K562 (cell line): ENCODE results near the gene ZC3H7B. TPM values are rescaled to one million over a fixed set of nuclear protein-coding genes. Genes with fewer than 3 reads are reported as not detected.
A peak's percentile ranks its signal among the peaks of the same experiment; 100 is the strongest.

ENCODE experiments used
- ATAC-seq: fragments of 200-7000 bp; cut with Tn5 transposase; 3 replicates; pipeline ENCODE4 v1.9.1; 2020; ENCODE audit warnings: moderate library complexity
- Bru-seq: library from RNA; stranded (reverse); fragments of 400-500 nt; gene quantifications from one replicate; lab custom pipeline; 2021; lab: Mats Ljungman, UMichigan
- BruChase-seq, 2 experiments: library from RNA; stranded (reverse); fragments of 400-500 nt; gene quantifications; one replicate each; lab custom pipeline; 2021; lab: Mats Ljungman, UMichigan
- BruUV-seq: library from RNA; stranded (reverse); fragments of 400-500 nt; replicated peaks from 2 replicates; lab custom pipeline; 2021; lab: Mats Ljungman, UMichigan
- CTCF ChIA-PET: fragments of 300-600 bp; formaldehyde crosslinking; extraction: SDS; loops from one replicate; lab custom pipeline; 2021; ENCODE audit warnings: low intra/inter-chr PET ratio; lab: Yijun Ruan, JAX
- POLR2A ChIA-PET: fragments of 300-600, 350-650 bp; sonication (Branson Sonifier 250); formaldehyde crosslinking; extraction: SDS; loops from one replicate; lab custom pipeline; 2021; ENCODE audit warnings: antibody characterized with exemption, inconsistent platforms; lab: Yijun Ruan, JAX
- DNase-seq, 4 experiments: peaks; one replicate each; pipeline versions ENCODE4 v3.0.0 to v3.0.0-alpha.2; 2011 to 2018; ENCODE audit warnings: low spot score in 3 of 4, mixed read lengths in 3 of 4; ENCODE audit errors: extremely low read depth in 1 of 4
- FAIRE-seq: peaks from 2 replicates; lab custom pipeline; 2011; peaks lifted over from hg19 to GRCh38; lab: Jason Lieb, UNC
- H2AFZ ChIP-seq: 2 replicates; pipeline ENCODE4 v1.6.0; 2011; ENCODE audit warnings: low read depth, low read length, control low read depth, inconsistent platforms
- H3K27ac ChIP-seq: fragments of 200-600 bp; 3 replicates; pipeline ENCODE4 v1.8.0; 2011; ENCODE audit warnings: low read depth, mild to moderate bottlenecking, control low read depth, inconsistent platforms, low read length, moderate library complexity, mixed read lengths; ENCODE audit errors: extremely low read depth
- H3K27me3 ChIP-seq, 2 experiments: fragments of 300-600 bp in 1 of 2; 2 replicates in 1 of 2; 3 replicates in 1 of 2; pipeline versions ENCODE4 v1.6.0 to v1.8.0; 2011; ENCODE audit warnings: inconsistent platforms in 2 of 2, low read length in 2 of 2, mild to moderate bottlenecking in 1 of 2, mixed read lengths in 1 of 2, moderate library complexity in 1 of 2; ENCODE audit not compliant: control insufficient read depth in 2 of 2, insufficient read depth in 2 of 2
- H3K36me3 ChIP-seq: fragments of 300-600 bp; 3 replicates; pipeline ENCODE4 v1.8.0; 2011; ENCODE audit warnings: mild to moderate bottlenecking, low read length, inconsistent platforms; ENCODE audit not compliant: control insufficient read depth, insufficient read depth
- H3K4me1 ChIP-seq, 2 experiments: fragments of 200-600 bp in 1 of 2; replicated peaks in 1 of 2; 2 replicates in 1 of 2; 3 replicates in 1 of 2; pipeline versions ENCODE4 v1.5.1 to v1.8.0; 2011; ENCODE audit warnings: inconsistent platforms in 2 of 2, low read length in 2 of 2, mild to moderate bottlenecking in 1 of 2, mixed read lengths in 1 of 2, moderate library complexity in 1 of 2; ENCODE audit not compliant: control insufficient read depth in 2 of 2, insufficient read depth in 2 of 2
- H3K4me2 ChIP-seq: 2 replicates; pipeline ENCODE4 v1.6.1; 2011; ENCODE audit warnings: low read length, control low read depth, inconsistent platforms, mixed read lengths; ENCODE audit not compliant: insufficient read depth
- H3K4me3 ChIP-seq: fragments of 200-600 bp; sonication (generic), shearing (Covaris generic); 2 replicates; pipeline ENCODE4 v1.5.1; 2016; ENCODE audit warnings: control low read depth, inconsistent platforms
- H3K79me2 ChIP-seq: fragments of 200-600 bp; 3 replicates; pipeline ENCODE4 v1.8.0; 2011; ENCODE audit warnings: low read length, inconsistent platforms; ENCODE audit not compliant: control insufficient read depth, insufficient read depth
- H3K9ac ChIP-seq, 2 experiments: 2 replicates each; pipeline versions ENCODE4 v1.6.0 to v1.6.1; 2011; ENCODE audit warnings: low read depth in 2 of 2, low read length in 2 of 2, control low read depth in 1 of 2, inconsistent platforms in 1 of 2, mild to moderate bottlenecking in 1 of 2, mixed read lengths in 1 of 2; ENCODE audit not compliant: insufficient read depth in 1 of 2
- H3K9me1 ChIP-seq: one replicate; pipeline ENCODE4 v1.6.0; 2011; ENCODE audit warnings: inconsistent platforms, mild to moderate bottlenecking, low read length, moderate library complexity; ENCODE audit not compliant: control insufficient read depth, insufficient read depth
- H3K9me3 ChIP-seq: replicated peaks from 2 replicates; pipeline ENCODE4 v1.5.1; 2011; ENCODE audit warnings: low read depth, low read length, inconsistent platforms; ENCODE audit not compliant: control insufficient read depth, insufficient read depth
- H4K20me1 ChIP-seq: replicated peaks from 2 replicates; pipeline ENCODE4 v1.6.1; 2011; ENCODE audit warnings: low read length, inconsistent platforms, mixed read lengths; ENCODE audit not compliant: control insufficient read depth, insufficient read depth
- ADNP ChIP-seq: fragments of 200-800 bp; sonication (Bioruptor generic); IDR thresholded peaks from 2 replicates; pipeline ENCODE4 v1.6.1; 2016; ENCODE audit warnings: missing genetic modification characterization, missing compliant biosample characterization
- C11orf30 ChIP-seq: fragments of 450-650 bp; IDR thresholded peaks from 2 replicates; pipeline ENCODE4 v1.6.1; 2016; ENCODE audit warnings: low read depth, mild to moderate bottlenecking
- KAT8 ChIP-seq: fragments of 450-650 bp; IDR thresholded peaks from 2 replicates; pipeline ENCODE4 v1.6.1; 2016; ENCODE audit warnings: low read depth, mild to moderate bottlenecking
- NUFIP1 ChIP-seq: fragments of 450-650 bp; IDR thresholded peaks from 2 replicates; pipeline ENCODE4 v1.6.1; 2018; ENCODE audit not compliant: partially characterized antibody
- RB1 ChIP-seq: fragments of 450-650 bp; IDR thresholded peaks from 2 replicates; pipeline ENCODE4 v1.6.1; 2017; ENCODE audit warnings: low read depth, mild to moderate bottlenecking
- RBFOX2 ChIP-seq: fragments of 200-400 bp; formaldehyde crosslinking; IDR thresholded peaks from 2 replicates; pipeline ENCODE4 v1.6.1; 2017; ENCODE audit warnings: low read depth, mild to moderate bottlenecking, low read length, moderate library complexity
- RFX7 ChIP-seq: fragments of 250-450 bp; sonication (Bioruptor Pico); IDR thresholded peaks from 2 replicates; pipeline ENCODE4 v1.5.1; 2021; ENCODE audit warnings: mild to moderate bottlenecking
- ZBTB7A ChIP-seq: IDR thresholded peaks from 2 replicates; pipeline ENCODE4 v1.6.1; 2011; ENCODE audit warnings: low read depth, mild to moderate bottlenecking, low read length, moderate library complexity, borderline replicate concordance; ENCODE audit not compliant: control insufficient read depth
- ZNF41 ChIP-seq: fragments of 250-450 bp; sonication (Bioruptor Pico); conservative IDR thresholded peaks from 2 replicates; pipeline ENCODE4 v1.4.0; 2020; ENCODE audit warnings: mild to moderate bottlenecking
- ZNF551 ChIP-seq: fragments of 250-450 bp; sonication (Bioruptor Pico); IDR thresholded peaks from 2 replicates; pipeline ENCODE4 v1.5.0; 2021; ENCODE audit warnings: mild to moderate bottlenecking, moderate library complexity
- WGBS: fragments of 100-300 bp; shearing (Covaris generic); methylation state at CpG from one replicate; pipeline ENCODE4 v1.1.6; 2016; ENCODE audit warnings: low coverage, mixed read lengths; ENCODE audit not compliant: insufficient coverage; ENCODE audit errors: missing lambda C conversion rate; 5-methylcytosine and 5-hydroxymethylcytosine counted together
- in situ Hi-C: fragments of 300-500 bp; cut with MboI; formaldehyde crosslinking; loops from 4 replicates; pipeline ENCODE4 v1.15.0; 2018; ENCODE audit warnings: inconsistent platforms, mixed read lengths
- intact Hi-C: fragments of 100-400 bp; cut with micrococcal nuclease; formaldehyde crosslinking; loops from 2 replicates; pipeline ENCODE4 v1.14.2; 2022
- long read RNA-seq, 3 experiments: library from polyadenylated mRNA in 2 of 3; library from RNA in 1 of 3; unstranded in 2 of 3; stranded (forward) in 1 of 3; transcript quantifications; one replicate each; pipeline ENCODE4 v2.0.0, GENCODE V29; 2019 to 2022
- polyA minus RNA-seq, 3 experiments: library from RNA; depleted of rRNA, polyadenylated mRNA; stranded (reverse); fragments of >200 nt; gene quantifications; 2 replicates each; pipeline ENCODE4 v1.2.3, GENCODE V29; 2011
- polyA plus RNA-seq, 8 experiments: library from polyadenylated mRNA; depleted of rRNA in 4 of 8; stranded (reverse) in 5 of 8; unstranded in 3 of 8; fragments of >200 nt; fragmentation: Nextera tagmentation in 2 of 8; fragmentation: Illumina TruSeq in 1 of 8; extraction: Ambion mirVana in 2 of 8; extraction: Trizol in 1 of 8; gene quantifications; 2 replicates each; pipeline versions ENCODE4 v1.2.1 to v1.2.3, GENCODE V29; 2011 to 2014; ENCODE audit warnings: inconsistent platforms in 1 of 8, missing spikeins in 1 of 8
- total RNA-seq, 7 experiments: library from RNA; depleted of rRNA in 6 of 7; stranded (reverse); fragments of >200 nt in 6 of 7; fragmentation: Illumina TruSeq in 2 of 7; extraction: Trizol in 2 of 7; gene quantifications; 2 replicates each; pipeline versions ENCODE4 v1.2.1 to v1.2.3, GENCODE V29; 2011 to 2021; ENCODE audit warnings: low replicate concordance in 1 of 7
- TF ChIP-seq, protein P1 (sequence below), 2 experiments: fragments of 450-650 bp; IDR thresholded peaks; 2 replicates each; pipeline ENCODE4 v1.6.1; 2016

Gene ZC3H7B, protein sequence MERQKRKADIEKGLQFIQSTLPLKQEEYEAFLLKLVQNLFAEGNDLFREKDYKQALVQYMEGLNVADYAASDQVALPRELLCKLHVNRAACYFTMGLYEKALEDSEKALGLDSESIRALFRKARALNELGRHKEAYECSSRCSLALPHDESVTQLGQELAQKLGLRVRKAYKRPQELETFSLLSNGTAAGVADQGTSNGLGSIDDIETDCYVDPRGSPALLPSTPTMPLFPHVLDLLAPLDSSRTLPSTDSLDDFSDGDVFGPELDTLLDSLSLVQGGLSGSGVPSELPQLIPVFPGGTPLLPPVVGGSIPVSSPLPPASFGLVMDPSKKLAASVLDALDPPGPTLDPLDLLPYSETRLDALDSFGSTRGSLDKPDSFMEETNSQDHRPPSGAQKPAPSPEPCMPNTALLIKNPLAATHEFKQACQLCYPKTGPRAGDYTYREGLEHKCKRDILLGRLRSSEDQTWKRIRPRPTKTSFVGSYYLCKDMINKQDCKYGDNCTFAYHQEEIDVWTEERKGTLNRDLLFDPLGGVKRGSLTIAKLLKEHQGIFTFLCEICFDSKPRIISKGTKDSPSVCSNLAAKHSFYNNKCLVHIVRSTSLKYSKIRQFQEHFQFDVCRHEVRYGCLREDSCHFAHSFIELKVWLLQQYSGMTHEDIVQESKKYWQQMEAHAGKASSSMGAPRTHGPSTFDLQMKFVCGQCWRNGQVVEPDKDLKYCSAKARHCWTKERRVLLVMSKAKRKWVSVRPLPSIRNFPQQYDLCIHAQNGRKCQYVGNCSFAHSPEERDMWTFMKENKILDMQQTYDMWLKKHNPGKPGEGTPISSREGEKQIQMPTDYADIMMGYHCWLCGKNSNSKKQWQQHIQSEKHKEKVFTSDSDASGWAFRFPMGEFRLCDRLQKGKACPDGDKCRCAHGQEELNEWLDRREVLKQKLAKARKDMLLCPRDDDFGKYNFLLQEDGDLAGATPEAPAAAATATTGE
- total RNA-seq (2011; cell fraction: chromatin; rRNA removed; ENCODE audit: low replicate concordance), result 34.7 and 75.0 TPM in 2 replicates
- 38.4 and 39.9 TPM in 2 replicates for total RNA-seq (2011; cell fraction: nucleolus; rRNA removed)
- total RNA-seq (2011; cell fraction: nucleoplasm; rRNA removed), result 35.9 and 42.2 TPM in 2 replicates
- total RNA-seq (2014; rRNA removed) (35.2 and 41.1 TPM in 2 replicates), total RNA-seq (2014; rRNA removed; fragmentation: Illumina TruSeq; extraction: Trizol) (13.5 and 16.5 TPM in 2 replicates), total RNA-seq (2015; rRNA removed; fragmentation: Illumina TruSeq; extraction: Trizol) (25.8 and 26.8 TPM in 2 replicates), total RNA-seq (2021) (45.8 and 49.8 TPM in 2 replicates), polyA plus RNA-seq (2011; rRNA removed) (19.0 and 25.6 TPM in 2 replicates), polyA plus RNA-seq (2014; fragmentation: Illumina TruSeq; extraction: Trizol) (30.6 and 40.0 TPM in 2 replicates), polyA plus RNA-seq (2014; fragmentation: Nextera tagmentation; extraction: Ambion mirVana) (under 1 TPM; 0.07 to 0.30 TPM), polyA plus RNA-seq (2014; rRNA removed) (38.6 and 39.0 TPM in 2 replicates), polyA minus RNA-seq (2011; rRNA and poly(A)+ RNA removed) (13.3 and 17.7 TPM in 2 replicates), Bru-seq, nascent RNA (percentile 66 among the genes with signal in this experiment), BruChase-seq, experiment 1, labeled RNA remaining after a 2-hour chase (percentile 64 among the genes with signal in this experiment), BruChase-seq, experiment 2, labeled RNA remaining after a 6-hour chase (percentile 68 among the genes with signal in this experiment)
- polyA plus RNA-seq (2011; cell fraction: cytosol; rRNA removed), result 18.6 and 31.1 TPM in 2 replicates
- 50.3 and 65.2 TPM in 2 replicates for polyA plus RNA-seq (2011; cell fraction: nucleus; rRNA removed)
- polyA plus RNA-seq (2012), result 35.9 and 39.0 TPM in 2 replicates
- polyA minus RNA-seq (2011; cell fraction: cytosol; rRNA and poly(A)+ RNA removed), result 17.8 and 25.7 TPM in 2 replicates
- 11.4 and 14.6 TPM in 2 replicates for polyA minus RNA-seq (2011; cell fraction: nucleus; rRNA and poly(A)+ RNA removed)
- long read RNA-seq, experiment 1, partial matches to known transcripts, result 32 of 44 reads
- long read RNA-seq, experiment 1, other reads (novel, unspliced or antisense), result 12 of 44 reads
- long read RNA-seq, experiment 2, full-length matches to known transcripts, result 7 of 52 reads
- long read RNA-seq, experiment 2, partial matches to known transcripts, result 42 of 52 reads
- long read RNA-seq, experiment 2, other reads (novel, unspliced or antisense), result 3 of 52 reads
- long read RNA-seq, experiment 3, partial matches to known transcripts, result 0 of 4 reads
- long read RNA-seq, experiment 3, other reads (novel, unspliced or antisense), result 4 of 4 reads

DNA sequence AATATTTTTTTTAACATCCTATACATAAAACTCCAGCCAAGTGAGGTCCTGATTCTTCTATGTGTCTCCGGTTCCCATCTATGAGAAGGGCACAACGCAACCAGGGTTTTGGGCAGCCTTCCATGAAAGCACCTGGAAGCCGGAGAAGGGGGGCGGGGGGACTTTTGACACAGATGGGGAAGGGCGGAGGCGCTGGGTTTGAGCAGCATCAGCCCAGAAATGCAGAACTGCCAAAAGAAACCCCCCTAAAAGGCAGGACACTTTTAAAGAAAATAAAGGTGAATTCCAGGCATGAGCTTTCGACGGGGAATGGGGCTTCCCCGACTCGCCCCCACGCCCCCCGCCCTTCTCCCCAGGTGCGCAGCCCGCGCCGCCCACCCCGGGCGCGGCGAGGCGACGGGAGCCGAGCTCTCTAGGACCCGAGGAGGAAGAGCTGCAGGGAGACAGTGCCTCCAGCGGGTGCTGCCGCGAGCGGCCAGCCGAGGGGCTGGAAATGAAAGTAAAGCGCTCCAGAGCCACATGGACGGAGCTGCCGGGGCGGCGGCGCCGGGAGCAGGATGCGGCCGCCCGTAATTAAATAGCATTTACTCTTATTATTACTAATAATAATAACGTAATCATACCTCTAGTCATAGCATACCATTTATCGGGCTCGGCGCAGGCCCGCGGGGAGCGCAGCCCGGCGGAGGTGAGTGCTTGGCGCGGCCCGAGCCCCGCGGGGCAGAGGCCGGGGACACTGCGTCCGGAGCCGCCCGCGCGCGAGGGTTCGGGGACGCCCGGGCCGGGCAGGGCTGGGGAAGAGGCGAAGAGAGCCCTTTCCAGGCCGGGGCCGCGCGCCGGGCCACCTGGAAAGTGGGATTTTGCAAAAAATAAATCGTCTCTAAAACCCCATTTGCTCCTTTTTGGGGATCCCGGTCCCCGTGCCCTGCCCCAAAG is at the start of gene ZC3H7B:
Gene ZC3H7B, plus strand, starts transcription at position 441 of the 936 bp plus-strand sequence. CDS start 19,136 bp downstream, outside the sequence.
- ChIA-PET POLR2A (interaction anchor here (0.6 to 2.4 kb wide), 7 partner anchors 10 to 79 kb away, joined by 3 to 11 read pairs (median 3); no protein-coding TSS in a partner anchor), CTCF (no interaction called here)
- TSS peak; percentile 56 for BruUV-seq
- H3K4me1 ChIP-seq, result peaks cover 2 to 10% of the 10 kb centered on the region in 2 experiments; a peak in 3 of 5 replicates
- 2% methylated on average over 25 of the region's 74 CpGs for WGBS
- no peaks in the 10 kb centered on the region for H4K20me1 ChIP-seq
- H3K4me3 ChIP-seq, result peak within 1 kb of the TSS; percentile 90
- no peaks in the 10 kb centered on the region for H3K27me3 ChIP-seq
- DNase-seq (peak; percentile 76 to 87 (median 81)), FAIRE-seq (peak; percentile 70), ATAC-seq (peak; percentile 94)
- H2AFZ ChIP-seq, result peak within 1 kb of the TSS; percentile 83
- peak within 1 kb of the TSS; percentile 92 for H3K27ac ChIP-seq
- no peaks in the 10 kb centered on the region for H3K9me3 ChIP-seq
- intact Hi-C loops (loop anchor here (10.0 kb wide), 1 partner anchor 377 kb away; no protein-coding TSS in a partner anchor), in situ Hi-C loops (no loop called here)
- peaks cover 14% of the 10 kb centered on the region; the same call in 2 of the 3 replicates for H3K36me3 ChIP-seq
- H3K4me2 ChIP-seq, result peak within 1 kb of the TSS; percentile 83
- H3K9ac ChIP-seq, result peak within 1 kb of the TSS; percentile 95 to 98
- H3K79me2 ChIP-seq, result peaks cover 56% of the 10 kb centered on the region
- no peaks in the 10 kb centered on the region for H3K9me1 ChIP-seq
- TF ChIP-seq KAT8, result no peak
- no peak for TF ChIP-seq ZNF551 (CRISPR knock-in tag)
- TF ChIP-seq RFX7, result no peak
- TF ChIP-seq ADNP (tag), result no peak
- TF ChIP-seq RB1, result 0 out of 2 replicates have a peak, but pooled peaks have one; percentile 19
- no peak for TF ChIP-seq C11orf30
- TF ChIP-seq ZNF41 (CRISPR knock-in tag), result no peak
- TF ChIP-seq RBFOX2, result peak; percentile 84
- TF ChIP-seq ZBTB7A, result peak; percentile 88; the same call in 1 of the 2 replicates
- TF ChIP-seq NUFIP1, result no peak
- TF ChIP-seq, protein P1, sequence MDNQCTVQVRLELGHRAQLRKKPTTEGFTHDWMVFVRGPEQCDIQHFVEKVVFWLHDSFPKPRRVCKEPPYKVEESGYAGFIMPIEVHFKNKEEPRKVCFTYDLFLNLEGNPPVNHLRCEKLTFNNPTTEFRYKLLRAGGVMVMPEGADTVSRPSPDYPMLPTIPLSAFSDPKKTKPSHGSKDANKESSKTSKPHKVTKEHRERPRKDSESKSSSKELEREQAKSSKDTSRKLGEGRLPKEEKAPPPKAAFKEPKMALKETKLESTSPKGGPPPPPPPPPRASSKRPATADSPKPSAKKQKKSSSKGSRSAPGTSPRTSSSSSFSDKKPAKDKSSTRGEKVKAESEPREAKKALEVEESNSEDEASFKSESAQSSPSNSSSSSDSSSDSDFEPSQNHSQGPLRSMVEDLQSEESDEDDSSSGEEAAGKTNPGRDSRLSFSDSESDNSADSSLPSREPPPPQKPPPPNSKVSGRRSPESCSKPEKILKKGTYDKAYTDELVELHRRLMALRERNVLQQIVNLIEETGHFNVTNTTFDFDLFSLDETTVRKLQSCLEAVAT (IDR thresholded peaks at IDR 0.05), result peak in 1 of 2 experiments; percentile 23; a peak in 1 of 4 replicates
